Measurements from ENCODE around the gene GPR137B.

The GPR137B gene

DNA sequence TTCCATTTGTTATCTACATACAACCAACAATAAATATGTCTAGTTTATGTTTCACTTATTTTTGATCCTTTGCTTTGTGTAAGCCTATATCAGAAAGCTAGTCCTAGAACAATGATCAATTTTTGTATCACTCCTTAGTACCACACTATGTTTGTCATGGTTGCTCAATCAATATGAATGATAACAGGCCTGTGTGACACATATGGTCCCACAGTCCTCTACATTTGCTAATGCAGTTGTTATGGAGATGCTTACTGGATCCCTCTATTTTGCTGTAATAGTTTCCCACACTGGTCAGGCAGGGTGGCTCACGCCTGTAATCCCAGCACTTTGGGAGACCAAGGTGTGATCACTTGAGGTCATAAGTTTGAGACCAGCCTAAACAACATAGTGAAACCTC is 80.3 kb downstream of the GPR137B start:
- TF ChIP-seq, protein P1, sequence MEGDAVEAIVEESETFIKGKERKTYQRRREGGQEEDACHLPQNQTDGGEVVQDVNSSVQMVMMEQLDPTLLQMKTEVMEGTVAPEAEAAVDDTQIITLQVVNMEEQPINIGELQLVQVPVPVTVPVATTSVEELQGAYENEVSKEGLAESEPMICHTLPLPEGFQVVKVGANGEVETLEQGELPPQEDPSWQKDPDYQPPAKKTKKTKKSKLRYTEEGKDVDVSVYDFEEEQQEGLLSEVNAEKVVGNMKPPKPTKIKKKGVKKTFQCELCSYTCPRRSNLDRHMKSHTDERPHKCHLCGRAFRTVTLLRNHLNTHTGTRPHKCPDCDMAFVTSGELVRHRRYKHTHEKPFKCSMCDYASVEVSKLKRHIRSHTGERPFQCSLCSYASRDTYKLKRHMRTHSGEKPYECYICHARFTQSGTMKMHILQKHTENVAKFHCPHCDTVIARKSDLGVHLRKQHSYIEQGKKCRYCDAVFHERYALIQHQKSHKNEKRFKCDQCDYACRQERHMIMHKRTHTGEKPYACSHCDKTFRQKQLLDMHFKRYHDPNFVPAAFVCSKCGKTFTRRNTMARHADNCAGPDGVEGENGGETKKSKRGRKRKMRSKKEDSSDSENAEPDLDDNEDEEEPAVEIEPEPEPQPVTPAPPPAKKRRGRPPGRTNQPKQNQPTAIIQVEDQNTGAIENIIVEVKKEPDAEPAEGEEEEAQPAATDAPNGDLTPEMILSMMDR (IDR thresholded peaks at IDR 0.05) = no peak
- no peak for TF ChIP-seq ZFX (IDR thresholded peaks at IDR 0.05; ENCODE audit: borderline replicate concordance)
- H3K27ac ChIP-seq = no peak overlapping the region

DNA sequence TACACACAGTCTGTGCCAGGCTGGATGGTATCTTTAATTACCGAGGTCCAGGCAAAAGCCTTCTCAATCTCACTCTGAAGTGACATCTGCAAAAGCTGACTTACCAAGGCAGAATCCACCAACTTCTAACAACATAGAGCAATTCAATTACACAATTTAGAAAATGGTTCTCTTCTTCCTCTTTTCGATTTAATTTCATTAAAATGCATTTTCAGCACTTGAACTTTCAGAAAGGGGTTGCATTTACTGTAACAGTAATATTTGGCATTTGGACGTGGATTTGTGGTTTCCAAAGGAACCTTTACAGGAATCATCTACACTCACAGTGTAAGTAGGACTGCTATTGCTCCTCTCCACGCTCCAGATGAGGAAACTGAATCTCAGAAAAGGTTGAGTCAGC is 86.1 kb downstream of the GPR137B start:
- H3K27ac ChIP-seq = no peak overlapping the region
- TF ChIP-seq, protein P1 (IDR thresholded peaks at IDR 0.05) = no peak
- TF ChIP-seq ZFX (IDR thresholded peaks at IDR 0.05; ENCODE audit: borderline replicate concordance) = no peak

DNA sequence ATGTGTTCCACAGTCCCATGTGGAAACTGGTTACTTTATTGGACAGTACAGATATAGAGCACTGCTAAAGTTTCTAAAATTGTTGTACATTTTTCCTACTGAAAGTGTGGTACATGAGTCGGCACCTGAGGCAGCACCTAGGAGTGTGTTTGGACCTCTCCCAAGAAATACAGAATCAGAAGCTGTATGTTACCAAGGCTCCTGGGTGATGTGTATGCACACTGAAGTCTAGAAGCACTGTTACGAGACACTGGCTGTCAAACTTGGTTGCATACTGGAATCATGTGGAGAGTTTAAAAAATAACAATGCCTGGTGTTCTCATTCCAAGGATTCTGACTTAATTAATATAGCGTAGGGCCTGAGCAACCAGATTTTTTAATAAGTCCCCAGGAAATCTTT is 92.8 kb downstream of the GPR137B start:
- TF ChIP-seq, protein P1 (IDR thresholded peaks at IDR 0.05) = no peak
- no peak for TF ChIP-seq ZFX (IDR thresholded peaks at IDR 0.05; ENCODE audit: borderline replicate concordance)
- H3K27ac ChIP-seq = no peak overlapping the region

DNA sequence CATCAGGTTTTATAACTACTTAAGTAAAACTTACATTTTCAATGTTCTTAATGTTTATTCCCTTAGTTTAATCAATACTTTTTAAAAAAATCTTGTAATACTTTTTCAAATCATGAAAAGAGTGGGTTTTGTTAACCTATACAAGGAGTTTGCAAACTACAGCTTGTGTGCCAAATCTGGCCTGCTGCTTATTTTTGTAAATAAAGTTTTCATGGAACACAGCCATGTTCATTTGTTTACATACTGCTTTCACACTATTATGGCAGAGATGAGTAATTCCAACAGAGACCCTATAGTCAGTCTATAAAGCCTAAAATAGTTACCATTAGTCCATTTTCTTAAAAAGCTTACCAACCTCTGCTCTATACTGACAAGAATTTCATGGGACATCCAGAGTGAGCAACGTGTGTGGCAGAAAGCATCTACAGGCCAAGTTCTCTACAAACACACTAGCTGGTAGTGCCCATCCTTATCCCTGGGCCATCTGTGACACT is 96.8 kb downstream of the GPR137B start:
- H3K27ac ChIP-seq = no peak overlapping the region
- TF ChIP-seq ZFX (IDR thresholded peaks at IDR 0.05; ENCODE audit: borderline replicate concordance) = no peak

DNA sequence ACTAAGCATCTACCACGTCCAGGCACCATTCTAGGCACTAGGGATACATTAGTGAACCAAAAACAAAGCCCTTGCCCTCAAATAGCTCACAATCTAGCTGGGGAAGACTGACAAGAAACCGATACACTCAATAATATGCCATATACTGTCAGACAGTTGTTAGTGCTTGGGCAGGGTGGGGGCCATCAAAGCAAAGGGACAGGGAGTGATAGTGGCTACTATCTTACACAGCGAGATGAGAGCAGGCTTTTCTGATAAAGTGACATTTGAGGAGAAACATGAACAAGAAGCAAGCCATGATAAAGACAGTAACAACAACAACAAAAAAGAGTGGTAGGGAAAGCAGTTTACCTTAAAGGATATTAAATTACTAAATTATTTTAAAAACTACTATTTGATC is 98.3 kb downstream of the GPR137B start:
- TF ChIP-seq, protein P1 (IDR thresholded peaks at IDR 0.05) = no peak
- no peak for TF ChIP-seq ZFX (IDR thresholded peaks at IDR 0.05; ENCODE audit: borderline replicate concordance)

DNA sequence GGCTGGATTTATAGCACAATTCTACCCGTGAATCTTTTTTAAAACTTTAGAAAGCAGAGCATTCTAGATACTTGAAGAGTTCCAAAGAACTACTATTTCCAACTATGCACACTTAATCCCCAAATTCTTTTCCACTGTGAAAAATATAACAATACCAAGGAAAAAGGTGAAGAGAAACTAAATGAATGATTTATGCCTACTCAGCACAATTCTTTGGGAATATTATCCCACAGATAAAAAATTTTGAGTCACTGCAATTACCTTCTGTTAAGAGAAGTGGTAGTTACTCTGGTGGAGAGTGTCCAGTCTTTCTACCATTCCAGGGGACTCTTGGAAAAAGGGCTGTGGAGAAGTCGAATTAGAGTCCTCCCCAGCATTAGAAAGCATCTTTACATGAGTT is 100.2 kb downstream of the GPR137B start:
- no peak overlapping the region for H3K27ac ChIP-seq
- no peak for TF ChIP-seq ZFX (IDR thresholded peaks at IDR 0.05; ENCODE audit: borderline replicate concordance)
- TF ChIP-seq, protein P1 (IDR thresholded peaks at IDR 0.05) = no peak

More for the DNA sequence above, 98.3 kb downstream of the GPR137B start:
- no peak overlapping the region for H3K27ac ChIP-seq

DNA sequence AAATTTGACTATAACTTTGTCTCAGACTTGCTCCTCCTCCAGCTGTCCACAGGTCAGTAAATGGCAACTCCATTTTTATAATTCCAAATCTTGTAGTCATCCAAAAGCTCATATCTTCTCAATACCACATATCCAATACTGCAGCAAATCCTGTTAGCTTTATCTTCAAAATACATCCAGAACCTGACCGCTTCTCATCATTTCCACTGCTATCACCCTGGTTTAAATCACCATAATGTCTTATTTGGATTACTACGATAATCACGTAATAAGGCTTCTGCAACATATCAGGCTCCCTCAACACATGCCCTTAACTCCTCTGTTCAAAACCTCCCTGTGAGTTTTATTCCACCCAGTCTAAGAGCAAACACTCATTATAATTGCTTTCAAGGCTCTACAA is 104.9 kb downstream of the GPR137B start:
- no peak overlapping the region for H3K27ac ChIP-seq
- TF ChIP-seq, protein P1 (IDR thresholded peaks at IDR 0.05) = no peak
- TF ChIP-seq ZFX (IDR thresholded peaks at IDR 0.05; ENCODE audit: borderline replicate concordance) = no peak

DNA sequence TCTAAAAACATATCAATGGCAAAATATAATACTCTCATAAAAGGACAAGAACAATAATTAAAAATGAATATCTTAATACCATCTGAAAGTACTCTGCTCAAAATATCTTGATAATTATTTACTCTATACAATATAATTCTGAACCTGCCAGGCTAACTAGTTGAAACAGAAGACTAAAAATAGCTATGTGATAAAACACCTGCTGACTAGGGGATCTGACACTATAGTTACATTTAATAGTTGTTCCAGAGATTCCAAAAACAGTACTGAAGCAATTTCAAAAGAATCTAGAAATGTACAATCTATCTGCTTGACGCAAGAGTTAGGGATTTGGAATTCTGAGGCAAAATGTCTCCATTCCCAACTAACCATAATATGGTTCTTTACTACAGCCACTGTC is 109.2 kb downstream of the GPR137B start:
- no peak for TF ChIP-seq ZFX (IDR thresholded peaks at IDR 0.05; ENCODE audit: borderline replicate concordance)
- TF ChIP-seq, protein P1 (IDR thresholded peaks at IDR 0.05) = no peak
- no peak overlapping the region for H3K27ac ChIP-seq
